ENCODE results near the gene GPR18. TPM values are rescaled to one million over a fixed set of nuclear protein-coding genes. Genes with fewer than 3 reads are reported as not detected.
"Not testable (repeated sequence)": the region's sequence is repeated elsewhere in the genome, so short reads cannot be mapped to it uniquely, and the experiment has no call there.

Gene GPR18
- total RNA-seq, 1 donor = not detected

GRCh38 chr13:99214731-99215130 lies 43.4 kb downstream of the GPR18 start:
- no peak overlapping the region for H3K4me3 ChIP-seq (ENCODE audit: low read depth, low read length)
- no peak for DNase-seq (ENCODE audit: low read depth)
- no peak for TF ChIP-seq CTCF (IDR thresholded peaks at IDR 0.05; ENCODE audit: insufficient read depth, low read length)

- no peak for DNase-seq (ENCODE audit: low read depth)
- TF ChIP-seq CTCF (IDR thresholded peaks at IDR 0.05; ENCODE audit: insufficient read depth, low read length) = no peak
- no peak overlapping the region for H3K4me3 ChIP-seq (ENCODE audit: low read depth, low read length)
These were observed 43.9 kb downstream of the GPR18 start for GRCh38 chr13:99214232-99214631.

GRCh38 chr13:99211421-99212035 lies 46.7 kb downstream of the GPR18 start:
- no peak for TF ChIP-seq CTCF (IDR thresholded peaks at IDR 0.05; ENCODE audit: insufficient read depth, low read length)
- DNase-seq (ENCODE audit: low read depth) = no peak
- no peak overlapping the region for H3K4me3 ChIP-seq (ENCODE audit: low read depth, low read length)

GRCh38 chr13:99210627-99211026 lies 47.6 kb downstream of the GPR18 start:
- not testable (repeated sequence) for DNase-seq (ENCODE audit: low read depth)

GRCh38 chr13:99208845-99209527 lies 49.2 kb downstream of the GPR18 start:
- no peak for DNase-seq (ENCODE audit: low read depth)
- no peak overlapping the region for H3K4me3 ChIP-seq (ENCODE audit: low read depth, low read length)
- no peak for TF ChIP-seq CTCF (IDR thresholded peaks at IDR 0.05; ENCODE audit: insufficient read depth, low read length)

More at GRCh38 chr13:99210627-99211026, 47.6 kb downstream of the GPR18 start:
- not testable (repeated sequence) for H3K4me3 ChIP-seq (ENCODE audit: low read depth, low read length)

- TF ChIP-seq CTCF (IDR thresholded peaks at IDR 0.05; ENCODE audit: insufficient read depth, low read length) = no peak
- DNase-seq (ENCODE audit: low read depth) = no peak
- no peak overlapping the region for H3K4me3 ChIP-seq (ENCODE audit: low read depth, low read length)
These were observed 50.0 kb downstream of the GPR18 start for GRCh38 chr13:99208185-99208584.

GRCh38 chr13:99207511-99207910 lies 50.7 kb downstream of the GPR18 start:
- DNase-seq (ENCODE audit: low read depth) = no peak
- no peak overlapping the region for H3K4me3 ChIP-seq (ENCODE audit: low read depth, low read length)
- TF ChIP-seq CTCF (IDR thresholded peaks at IDR 0.05; ENCODE audit: insufficient read depth, low read length) = no peak
